NCI-H345 treated with DMSO at 0.1 percent for 48 hours (cell line): Measurements from ENCODE around the gene KRTAP3-1.
"Not testable (repeated sequence)": the region's sequence is repeated elsewhere in the genome, so short reads cannot be mapped to it uniquely, and the experiment has no call there.

Experiments used
- DNase-seq: peaks from one replicate; lab custom pipeline; 2025; ENCODE audit not compliant: unreplicated experiment; lab: John Stamatoyannopoulos, UW

KRTAP3-1 gene

GRCh38 chr17:41008811-41009210 lies at the start of gene KRTAP3-1:
Gene KRTAP3-1 (minus strand): TSS chr17:41009128. CDS start chr17:41009074, 54 bp downstream.
- DNase-seq, result peak; percentile 68

- DNase-seq, result no peak
Observed at GRCh38 chr17:41057547-41057946, 48.6 kb upstream of the KRTAP3-1 start.

- DNase-seq, result not testable (repeated sequence)
Observed at GRCh38 chr17:41055130-41055529, 46.2 kb upstream of the KRTAP3-1 start, which contains the start of gene KRTAP2-2. Gene KRTAP2-2 (minus strand): TSS chr17:41055230. CDS start chr17:41055211, 19 bp downstream.

GRCh38 chr17:41054556-41054955 lies 45.6 kb upstream of the KRTAP3-1 start:
- not testable (repeated sequence) for DNase-seq

GRCh38 chr17:41054025-41054424 lies 45.1 kb upstream of the KRTAP3-1 start:
- no peak for DNase-seq

- DNase-seq, result no peak
Observed at GRCh38 chr17:41052566-41052965, 43.6 kb upstream of the KRTAP3-1 start.

GRCh38 chr17:41049110-41049509 lies 40.2 kb upstream of the KRTAP3-1 start:
- no peak for DNase-seq

GRCh38 chr17:41048441-41048840 lies 39.5 kb upstream of the KRTAP3-1 start:
- DNase-seq, result no peak

- not testable (repeated sequence) for DNase-seq
Observed at GRCh38 chr17:41046735-41047465, 38.0 kb upstream of the KRTAP3-1 start, which contains the start of gene KRTAP2-1. Gene KRTAP2-1 (minus strand): TSS chr17:41047316. CDS start chr17:41047267, 49 bp downstream.

GRCh38 chr17:41042953-41043352 lies 34.0 kb upstream of the KRTAP3-1 start:
- no peak for DNase-seq

- DNase-seq, result not testable (repeated sequence)
Observed at GRCh38 chr17:41040783-41041571, 32.0 kb upstream of the KRTAP3-1 start, which contains the start of gene KRTAP1-1. Gene KRTAP1-1 (minus strand): TSS chr17:41041450. CDS start chr17:41041397, 53 bp downstream.

GRCh38 chr17:41037853-41038350 lies 29.0 kb upstream of the KRTAP3-1 start:
- no peak for DNase-seq

GRCh38 chr17:41034346-41034935 lies 25.5 kb upstream of the KRTAP3-1 start, which contains the start of gene KRTAP1-3:
Gene KRTAP1-3 (minus strand): TSS chr17:41034874. CDS start chr17:41034821, 53 bp downstream.
- not testable (repeated sequence) for DNase-seq

GRCh38 chr17:41029633-41030245 lies 20.8 kb upstream of the KRTAP3-1 start, which contains the start of gene KRTAP1-4:
Gene KRTAP1-4 (minus strand): TSS chr17:41030195. CDS start chr17:41030078, 117 bp downstream.
- DNase-seq, result no peak

- DNase-seq, result no peak
Observed at GRCh38 chr17:41026715-41027471, 18.0 kb upstream of the KRTAP3-1 start, which contains the start of gene KRTAP1-5. Gene KRTAP1-5 (minus strand): TSS chr17:41027208. CDS start chr17:41027155, 53 bp downstream.

GRCh38 chr17:41024697-41025096 lies 15.8 kb upstream of the KRTAP3-1 start:
- DNase-seq, result no peak

- DNase-seq, result no peak
Observed at GRCh38 chr17:41020336-41020735, 11.4 kb upstream of the KRTAP3-1 start.

- DNase-seq, result no peak
Observed at GRCh38 chr17:41019415-41019814, 10.5 kb upstream of the KRTAP3-1 start.

GRCh38 chr17:41018541-41018940 lies 9.6 kb upstream of the KRTAP3-1 start:
- DNase-seq, result no peak
